Kidney capillary endothelial cell (primary cell): Measurements from ENCODE around the gene MTMR1.

Source experiments
- DNase-seq: peaks from one replicate; pipeline ENCODE4 v3.0.0-alpha.2; 2018; ENCODE audit warnings: low spot score

The MTMR1 gene

DNA sequence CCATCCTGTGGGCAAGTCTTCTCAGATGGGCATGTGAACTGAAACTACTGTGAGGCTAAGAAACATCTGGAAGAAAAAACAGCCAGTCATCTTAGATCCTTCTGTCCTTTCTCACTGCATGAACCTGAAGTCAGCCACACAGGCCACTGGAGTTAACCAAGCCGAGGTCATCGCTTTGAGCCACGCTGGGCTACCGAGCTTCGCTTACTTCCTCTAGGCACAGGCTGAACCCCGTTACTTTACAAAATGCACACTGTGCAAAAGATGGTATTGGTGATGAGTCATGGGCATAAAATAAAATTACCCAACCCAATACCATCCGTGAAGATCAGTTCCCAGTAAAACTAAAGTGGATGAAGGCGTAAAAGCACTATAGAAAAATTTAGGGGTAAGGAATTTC is 86.2 kb downstream of the MTMR1 start:
- no peak for DNase-seq

DNA sequence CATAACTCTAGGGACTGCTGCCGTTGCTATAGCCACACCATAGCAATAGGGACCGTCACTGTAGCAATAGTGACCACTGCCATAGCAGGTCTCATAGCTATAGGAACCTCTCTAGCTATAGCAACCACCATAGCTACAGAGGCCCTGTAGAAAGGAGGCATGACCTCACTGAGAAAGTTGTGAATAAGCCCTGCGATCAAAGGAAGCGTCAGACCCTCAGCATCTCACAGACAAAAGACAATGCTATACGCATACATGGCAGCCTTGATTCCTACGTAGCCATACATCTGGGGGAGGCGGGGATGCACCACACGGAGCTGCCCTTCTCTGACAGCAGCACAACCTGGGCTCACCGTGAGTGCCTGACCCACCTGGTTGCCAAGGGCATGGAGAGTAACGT is 88.5 kb downstream of the MTMR1 start:
- no peak for DNase-seq

DNA sequence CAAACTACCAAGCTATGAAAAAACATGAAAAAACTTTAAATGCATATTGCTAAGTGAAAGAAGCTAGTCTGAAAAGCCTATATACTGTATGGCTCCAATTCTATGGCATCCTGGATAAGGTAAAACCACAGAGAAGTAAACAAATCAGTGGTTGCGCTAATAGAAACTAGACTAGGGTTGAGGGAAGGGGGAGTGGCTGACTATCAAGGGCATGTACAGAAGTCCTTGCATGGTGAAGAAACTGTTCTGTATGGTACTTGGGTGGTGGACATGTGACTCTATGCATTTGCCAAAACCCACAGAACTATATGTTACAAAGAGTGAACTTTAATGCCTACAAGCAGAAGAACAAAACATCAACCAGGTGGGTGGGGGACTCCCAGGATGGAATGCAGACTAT is 96.8 kb downstream of the MTMR1 start:
- DNase-seq = no peak

DNA sequence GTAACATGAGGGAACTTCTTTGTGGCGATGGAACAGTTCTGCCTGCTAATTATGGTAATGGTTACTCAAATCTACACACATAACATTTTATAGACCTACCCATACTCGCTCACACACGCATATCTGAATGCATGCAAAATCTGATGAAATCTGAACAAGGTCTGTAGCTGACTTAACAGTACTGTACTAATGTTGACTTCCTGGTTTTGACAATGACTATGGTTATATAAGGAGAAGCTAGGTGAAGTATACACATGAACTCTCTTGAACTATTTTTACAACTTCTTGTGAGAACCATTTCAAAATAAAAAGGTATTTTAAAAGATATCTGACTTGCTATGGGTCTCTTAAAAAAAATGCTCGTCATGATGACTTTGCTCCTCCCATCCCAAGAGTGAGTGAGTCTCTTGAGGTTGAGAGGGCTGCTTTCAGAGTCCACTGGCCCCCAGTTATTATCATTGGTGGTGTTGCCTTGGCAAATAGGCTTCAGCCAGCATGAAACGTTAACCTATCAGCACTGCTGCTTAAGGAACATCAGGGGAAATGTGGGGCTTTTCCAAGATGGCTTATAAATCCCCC is 99.8 kb downstream of the MTMR1 start:
- no peak for DNase-seq

DNA sequence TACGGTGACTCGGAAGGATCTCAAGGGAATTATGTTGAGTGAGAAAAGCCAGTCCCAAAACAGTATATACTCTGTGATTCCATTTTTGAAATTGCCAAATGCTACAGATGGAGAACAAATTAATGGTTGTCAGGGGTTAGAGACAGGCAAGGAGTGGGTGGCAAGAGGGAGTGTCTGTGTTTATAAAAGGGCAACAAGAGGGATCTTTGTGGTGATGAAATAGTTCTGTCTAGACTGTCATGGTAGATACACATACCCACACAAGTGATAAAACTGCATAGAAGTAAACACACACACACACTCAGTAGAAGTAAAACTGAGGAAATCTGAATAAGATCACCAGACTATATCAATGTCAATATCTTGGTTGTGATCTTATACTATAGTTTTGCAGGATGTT is 112.5 kb downstream of the MTMR1 start:
- DNase-seq = no peak

DNA sequence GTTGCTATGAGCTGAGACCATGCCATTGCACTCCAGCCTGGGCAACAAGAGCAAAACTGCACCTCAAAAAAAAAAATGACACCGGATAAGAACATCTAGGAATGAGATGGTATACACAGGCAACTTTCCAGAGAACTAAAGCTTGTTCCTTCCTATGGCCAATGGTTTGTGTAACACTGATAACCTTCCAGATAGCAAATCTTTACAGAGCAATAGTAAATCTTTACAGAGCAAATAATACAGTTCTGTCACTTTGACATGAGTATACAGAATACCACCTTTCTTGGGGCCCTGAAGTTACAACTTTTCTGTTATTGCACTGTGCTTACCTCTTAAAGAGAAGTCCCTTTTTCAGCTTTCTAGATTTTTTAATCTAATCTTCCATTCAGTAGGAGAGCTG is 113.6 kb downstream of the MTMR1 start:
- no peak for DNase-seq

DNA sequence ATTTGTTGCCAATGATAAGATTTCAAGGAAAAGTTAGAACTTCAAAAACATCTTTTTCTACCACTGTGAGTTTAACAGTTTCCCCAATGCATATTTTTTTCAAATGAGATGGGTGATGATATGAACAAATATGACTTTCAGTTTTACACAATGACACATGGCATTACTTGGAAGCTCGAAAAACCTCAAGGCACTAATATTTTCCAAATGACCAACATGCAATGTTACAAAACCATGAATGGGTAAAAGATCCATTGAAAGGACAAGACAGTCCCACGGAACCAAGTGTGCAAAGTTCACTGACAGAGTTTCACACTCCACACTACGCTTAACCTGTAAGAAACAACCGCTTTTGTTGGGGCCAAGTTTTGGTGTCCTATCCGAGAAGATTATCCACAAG is 120.7 kb downstream of the MTMR1 start:
- DNase-seq = no peak
